Progenitor cell of endocrine pancreas (in vitro differentiated cells): Measurements from ENCODE around the gene ZNF227. TPM values are rescaled to one million over a fixed set of nuclear protein-coding genes. Genes with fewer than 3 reads are reported as not detected.
"Not testable (repeated sequence)": the region's sequence is repeated elsewhere in the genome, so short reads cannot be mapped to it uniquely, and the experiment has no call there.

ENCODE experiments used
- DNase-seq: peaks from one replicate; pipeline ENCODE4 v3.0.0; 2021; ENCODE audit warnings: low spot score; ENCODE audit not compliant: unreplicated experiment
- H3K27ac Mint-ChIP-seq: 2 replicates; pipeline ENCODE4 v1.8.0; 2021; ENCODE audit warnings: mild to moderate bottlenecking, moderate library complexity, mixed read lengths
- H3K27me3 Mint-ChIP-seq: 2 replicates; pipeline ENCODE4 v1.8.0; 2021; ENCODE audit warnings: mixed read lengths
- H3K36me3 Mint-ChIP-seq: 2 replicates; pipeline ENCODE4 v1.8.0; 2022; ENCODE audit warnings: mixed read lengths; ENCODE audit not compliant: insufficient read depth
- H3K4me1 Mint-ChIP-seq: 2 replicates; pipeline ENCODE4 v1.8.0; 2021; ENCODE audit warnings: low read depth, mixed read lengths
- H3K4me3 Mint-ChIP-seq: 2 replicates; pipeline ENCODE4 v1.8.0; 2021; ENCODE audit warnings: low read depth, mild to moderate bottlenecking, moderate library complexity, mixed read lengths
- H3K9me3 Mint-ChIP-seq: 2 replicates; pipeline ENCODE4 v1.8.0; 2021; ENCODE audit warnings: low read depth, mixed read lengths
- total RNA-seq: library from RNA; stranded (reverse); gene quantifications from 2 replicates; pipeline ENCODE4 v1.2.1, GENCODE V29; 2021
- TF ChIP-seq, protein P1 (sequence below): fragments of 200-600 bp; sonication (generic); IDR thresholded peaks from one replicate; pipeline ENCODE4 v1.5.0; 2021; ENCODE audit warnings: antibody characterized with exemption, mild to moderate bottlenecking; ENCODE audit not compliant: unreplicated experiment

Gene ZNF227
- total RNA-seq, 1 donor from 2014 or later, result 38.9 TPM

- no peaks in the 10 kb centered on the region for H3K9me3 Mint-ChIP-seq
- H3K27me3 Mint-ChIP-seq, result no peaks in the 10 kb centered on the region
- peak overlapping the region; percentile 95 for H3K27ac Mint-ChIP-seq
- TF ChIP-seq, protein P1, sequence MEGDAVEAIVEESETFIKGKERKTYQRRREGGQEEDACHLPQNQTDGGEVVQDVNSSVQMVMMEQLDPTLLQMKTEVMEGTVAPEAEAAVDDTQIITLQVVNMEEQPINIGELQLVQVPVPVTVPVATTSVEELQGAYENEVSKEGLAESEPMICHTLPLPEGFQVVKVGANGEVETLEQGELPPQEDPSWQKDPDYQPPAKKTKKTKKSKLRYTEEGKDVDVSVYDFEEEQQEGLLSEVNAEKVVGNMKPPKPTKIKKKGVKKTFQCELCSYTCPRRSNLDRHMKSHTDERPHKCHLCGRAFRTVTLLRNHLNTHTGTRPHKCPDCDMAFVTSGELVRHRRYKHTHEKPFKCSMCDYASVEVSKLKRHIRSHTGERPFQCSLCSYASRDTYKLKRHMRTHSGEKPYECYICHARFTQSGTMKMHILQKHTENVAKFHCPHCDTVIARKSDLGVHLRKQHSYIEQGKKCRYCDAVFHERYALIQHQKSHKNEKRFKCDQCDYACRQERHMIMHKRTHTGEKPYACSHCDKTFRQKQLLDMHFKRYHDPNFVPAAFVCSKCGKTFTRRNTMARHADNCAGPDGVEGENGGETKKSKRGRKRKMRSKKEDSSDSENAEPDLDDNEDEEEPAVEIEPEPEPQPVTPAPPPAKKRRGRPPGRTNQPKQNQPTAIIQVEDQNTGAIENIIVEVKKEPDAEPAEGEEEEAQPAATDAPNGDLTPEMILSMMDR, result no peak
- DNase-seq, result no peak
- peak overlapping the region; percentile 93 for H3K4me3 Mint-ChIP-seq
- peaks cover 7% of the 10 kb centered on the region for H3K4me1 Mint-ChIP-seq
- peaks cover 17% of the 10 kb centered on the region for H3K36me3 Mint-ChIP-seq
These were observed 574 bp downstream of the ZNF227 start for GRCh38 chr19:44212866-44213346.

DNA sequence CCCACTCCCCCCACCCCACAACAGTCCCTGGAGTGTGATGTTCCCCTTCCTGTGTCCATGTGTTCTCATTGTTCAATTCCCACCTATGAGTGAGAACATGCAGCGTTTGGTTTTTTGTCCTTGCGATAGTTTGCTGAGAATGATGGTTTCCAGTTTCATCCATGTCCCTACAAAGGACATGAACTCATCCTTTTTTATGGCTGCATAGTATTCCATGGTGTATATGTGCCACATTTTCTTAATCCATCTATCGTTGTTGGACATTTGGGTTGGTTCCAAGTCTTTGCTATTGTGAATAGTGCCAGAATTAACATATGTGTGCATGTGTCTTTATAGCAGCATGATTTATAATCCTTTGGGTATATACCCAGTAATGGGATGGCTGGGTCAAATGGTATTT, 7.6 kb downstream of the ZNF227 start:
- H3K4me3 Mint-ChIP-seq, DNase-seq, H3K9me3 Mint-ChIP-seq, H3K27ac Mint-ChIP-seq, H3K27me3 Mint-ChIP-seq, H3K4me1 Mint-ChIP-seq: not testable (repeated sequence)
- peaks cover 53% of the 10 kb centered on the region for H3K36me3 Mint-ChIP-seq

DNA sequence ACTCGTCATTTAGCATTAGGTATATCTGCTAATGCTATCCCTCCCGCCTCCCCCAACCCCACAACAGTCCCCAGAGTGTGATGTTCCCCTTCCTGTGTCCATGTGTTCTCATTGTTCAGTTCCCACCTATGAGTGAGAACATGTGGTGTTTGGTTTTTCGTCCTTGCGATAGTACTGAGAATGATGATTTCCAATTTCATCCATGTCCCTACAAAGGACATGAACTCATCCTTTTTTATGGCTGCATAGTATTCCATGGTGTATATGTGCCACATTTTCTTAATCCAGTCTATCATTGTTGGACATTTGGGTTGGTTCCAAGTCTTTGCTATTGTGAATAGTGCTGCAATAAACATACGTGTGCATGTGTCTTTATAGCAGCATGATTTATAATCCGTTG, 8.4 kb downstream of the ZNF227 start:
- Mint-ChIP-seq H3K36me3 (peaks cover 55% of the 10 kb centered on the region), H3K9me3 (peaks cover 12% of the 10 kb centered on the region)
- not testable (repeated sequence) for H3K27me3 Mint-ChIP-seq, H3K27ac Mint-ChIP-seq, H3K4me3 Mint-ChIP-seq, DNase-seq, H3K4me1 Mint-ChIP-seq

GRCh38 chr19:44221291-44221690, 9.0 kb downstream of the ZNF227 start:
- H3K4me3 Mint-ChIP-seq, H3K27me3 Mint-ChIP-seq, H3K27ac Mint-ChIP-seq, DNase-seq, H3K4me1 Mint-ChIP-seq: not testable (repeated sequence)
- peaks cover 14% of the 10 kb centered on the region for H3K9me3 Mint-ChIP-seq
- peaks cover 58% of the 10 kb centered on the region for H3K36me3 Mint-ChIP-seq

DNA sequence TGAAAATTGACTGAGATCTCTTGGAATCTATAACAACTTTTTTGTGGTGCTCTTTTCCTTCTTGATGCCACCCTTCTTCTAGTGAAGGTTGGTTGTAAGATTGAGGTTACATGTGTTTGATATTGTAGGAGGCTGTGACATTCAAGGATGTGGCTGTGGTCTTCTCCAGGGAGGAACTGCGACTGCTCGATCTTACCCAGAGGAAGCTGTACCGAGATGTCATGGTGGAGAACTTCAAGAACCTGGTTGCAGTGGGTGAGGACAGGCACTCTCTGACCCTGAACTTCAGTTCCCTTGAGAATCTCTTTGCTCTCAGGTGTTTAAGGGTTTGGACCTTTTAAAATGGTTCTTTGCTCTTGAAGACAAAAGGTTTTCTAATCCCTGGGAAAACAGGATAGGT, 16.0 kb downstream of the ZNF227 start:
- Mint-ChIP-seq H3K4me3 (no peak overlapping the region), H3K4me1 (no peaks in the 10 kb centered on the region), H3K36me3 (peaks cover 76% of the 10 kb centered on the region), H3K27me3 (no peaks in the 10 kb centered on the region), H3K27ac (no peak overlapping the region), H3K9me3 (peaks cover 28% of the 10 kb centered on the region)
- TF ChIP-seq, protein P1, result no peak
- DNase-seq, result no peak

DNA sequence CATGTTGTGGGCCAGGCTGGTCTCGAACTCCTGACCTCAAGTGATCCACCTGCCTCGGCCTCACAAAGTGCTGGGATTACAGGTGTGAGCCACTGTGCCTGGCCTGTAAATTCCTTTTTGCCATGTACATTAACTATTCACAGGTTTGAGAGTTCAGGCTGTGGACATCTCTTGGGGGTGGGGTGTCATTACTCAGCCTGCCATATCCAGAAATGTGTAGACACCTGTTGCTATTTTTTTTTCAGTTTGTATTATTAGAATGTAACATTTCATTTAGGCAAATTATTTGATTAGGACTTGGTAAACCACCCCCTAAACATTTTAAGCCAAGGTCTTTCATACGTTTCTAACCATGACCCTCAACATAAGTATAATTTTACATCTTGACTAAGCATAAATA, 20.5 kb downstream of the ZNF227 start:
- Mint-ChIP-seq H3K4me1 (no peaks in the 10 kb centered on the region), H3K36me3 (peaks cover 83% of the 10 kb centered on the region), H3K27ac (no peak overlapping the region), H3K4me3 (no peak overlapping the region), H3K9me3 (peaks cover 46% of the 10 kb centered on the region), H3K27me3 (no peaks in the 10 kb centered on the region)
- DNase-seq, result no peak
- TF ChIP-seq, protein P1, result no peak

DNA sequence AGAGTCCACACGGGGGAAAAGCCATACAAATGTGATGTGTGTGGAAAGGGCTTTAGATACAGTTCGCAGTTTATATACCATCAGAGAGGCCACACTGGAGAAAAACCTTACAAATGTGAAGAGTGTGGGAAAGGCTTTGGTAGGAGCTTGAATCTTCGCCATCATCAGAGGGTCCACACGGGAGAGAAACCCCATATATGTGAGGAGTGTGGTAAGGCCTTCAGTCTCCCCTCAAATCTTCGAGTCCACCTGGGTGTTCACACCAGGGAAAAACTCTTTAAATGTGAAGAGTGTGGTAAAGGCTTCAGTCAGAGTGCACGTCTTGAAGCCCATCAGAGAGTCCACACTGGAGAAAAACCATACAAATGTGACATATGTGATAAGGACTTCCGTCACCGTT, 24.1 kb downstream of the ZNF227 start:
- TF ChIP-seq, protein P1, result no peak
- Mint-ChIP-seq H3K4me3 (no peak overlapping the region), H3K27me3 (no peaks in the 10 kb centered on the region), H3K9me3 (peaks cover 41% of the 10 kb centered on the region), H3K36me3 (peaks cover 68% of the 10 kb centered on the region), H3K27ac (no peak overlapping the region), H3K4me1 (no peaks in the 10 kb centered on the region)
- DNase-seq, result no peak

- not testable (repeated sequence) for H3K27me3 Mint-ChIP-seq, H3K4me3 Mint-ChIP-seq, DNase-seq, H3K4me1 Mint-ChIP-seq, H3K27ac Mint-ChIP-seq
- peaks cover 77% of the 10 kb centered on the region for H3K9me3 Mint-ChIP-seq
- H3K36me3 Mint-ChIP-seq, result peaks cover 70% of the 10 kb centered on the region
These were observed 40.0 kb downstream of the ZNF227 start for GRCh38 chr19:44252332-44252731.

GRCh38 chr19:44253392-44253791, 41.1 kb downstream of the ZNF227 start:
- H3K27ac Mint-ChIP-seq, H3K4me1 Mint-ChIP-seq, DNase-seq, H3K27me3 Mint-ChIP-seq, H3K4me3 Mint-ChIP-seq: not testable (repeated sequence)
- Mint-ChIP-seq H3K36me3 (peaks cover 69% of the 10 kb centered on the region), H3K9me3 (peaks cover 79% of the 10 kb centered on the region)
